IPS DF 19.7 (cell line): ENCODE measurements around the gene PBX4.

Source experiments
- DNase-seq: peaks from one replicate; pipeline ENCODE4 v3.0.0-alpha.2; 2013; ENCODE audit warnings: low read depth, low spot score

The PBX4 gene

GRCh38 chr19:19554074-19555023 is 64.1 kb downstream of the PBX4 start:
- DNase-seq: no peak

GRCh38 chr19:19553670-19554069 is 64.8 kb downstream of the PBX4 start:
- no peak for DNase-seq

GRCh38 chr19:19552798-19553197 is 65.7 kb downstream of the PBX4 start:
- no peak for DNase-seq

- no peak for DNase-seq
Observed at GRCh38 chr19:19551853-19552192, 66.7 kb downstream of the PBX4 start.

DNA sequence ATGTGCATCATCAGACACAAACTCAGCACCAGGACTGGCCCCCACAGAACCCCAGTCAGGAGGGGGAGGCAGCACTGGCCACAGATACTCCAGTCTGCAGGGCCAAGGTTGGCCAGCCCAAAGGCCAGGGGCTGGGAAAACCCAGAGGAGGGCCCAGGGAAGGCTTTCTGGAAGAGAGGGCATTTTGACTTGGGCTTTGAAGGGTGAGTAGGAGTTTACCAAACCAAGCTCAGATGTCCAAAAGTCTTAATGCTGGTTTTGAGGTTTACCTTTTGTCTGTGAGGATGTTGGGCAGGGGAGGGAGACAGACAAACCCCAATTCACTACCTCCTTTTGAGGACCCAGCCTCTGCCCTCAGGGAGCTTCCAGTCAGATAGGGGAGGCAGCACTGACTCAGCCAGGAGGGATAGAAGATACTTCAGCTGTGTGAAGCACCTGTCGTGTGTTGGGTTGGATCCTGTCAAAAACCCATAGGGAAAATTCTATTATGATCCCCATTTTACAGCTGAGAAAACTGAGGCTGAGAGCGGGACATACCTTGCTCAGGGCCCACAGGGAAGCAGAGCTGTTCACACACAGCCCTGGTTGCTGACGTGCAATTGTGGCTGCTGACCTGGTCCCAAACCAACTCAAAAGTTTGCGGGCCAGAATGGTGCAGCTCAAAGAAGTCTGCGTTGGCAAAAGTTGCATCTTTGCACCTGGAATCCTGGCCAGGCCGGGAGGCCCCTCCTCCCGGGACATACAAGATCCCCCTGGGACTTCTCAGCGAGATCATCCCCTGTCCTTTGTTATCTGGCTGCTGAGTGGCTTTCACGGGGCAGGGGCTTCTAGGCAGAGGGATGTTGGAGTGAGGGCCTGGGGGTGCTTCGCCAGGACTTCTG is 67.3 kb downstream of the PBX4 start:
- DNase-seq: no peak

GRCh38 chr19:19550485-19550929 is 68.0 kb downstream of the PBX4 start:
- no peak for DNase-seq

DNA sequence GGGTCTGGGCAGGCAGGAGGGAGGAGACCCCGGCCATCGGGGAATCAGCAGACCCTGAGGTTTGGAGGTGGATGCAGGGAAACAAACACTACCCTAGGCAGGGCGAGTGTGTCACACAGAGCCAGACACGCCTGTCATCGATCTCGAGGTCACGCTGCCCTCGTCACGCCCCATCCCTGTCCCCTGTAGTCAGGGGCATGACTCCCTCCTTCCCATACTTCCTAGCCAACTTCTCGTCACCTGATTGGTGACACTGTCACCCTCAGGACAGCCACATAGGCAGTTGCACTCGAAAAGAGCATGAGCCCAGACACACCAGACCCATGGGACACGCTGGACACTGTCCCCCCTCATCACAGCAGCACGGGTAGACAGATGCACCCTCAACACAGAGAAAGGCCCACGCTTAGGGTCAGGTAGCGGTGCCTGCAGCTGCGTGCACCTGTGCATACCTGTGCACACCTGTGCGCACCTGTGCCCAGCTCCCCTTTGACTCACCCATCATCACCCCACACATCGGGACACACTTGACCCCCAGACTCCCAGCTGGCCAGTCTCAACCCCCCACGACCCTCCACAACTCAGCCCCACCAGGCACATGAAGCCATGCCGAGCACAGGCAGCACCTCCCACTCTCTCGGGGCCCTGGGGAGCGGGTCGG is 68.6 kb downstream of the PBX4 start:
- DNase-seq: no peak

DNA sequence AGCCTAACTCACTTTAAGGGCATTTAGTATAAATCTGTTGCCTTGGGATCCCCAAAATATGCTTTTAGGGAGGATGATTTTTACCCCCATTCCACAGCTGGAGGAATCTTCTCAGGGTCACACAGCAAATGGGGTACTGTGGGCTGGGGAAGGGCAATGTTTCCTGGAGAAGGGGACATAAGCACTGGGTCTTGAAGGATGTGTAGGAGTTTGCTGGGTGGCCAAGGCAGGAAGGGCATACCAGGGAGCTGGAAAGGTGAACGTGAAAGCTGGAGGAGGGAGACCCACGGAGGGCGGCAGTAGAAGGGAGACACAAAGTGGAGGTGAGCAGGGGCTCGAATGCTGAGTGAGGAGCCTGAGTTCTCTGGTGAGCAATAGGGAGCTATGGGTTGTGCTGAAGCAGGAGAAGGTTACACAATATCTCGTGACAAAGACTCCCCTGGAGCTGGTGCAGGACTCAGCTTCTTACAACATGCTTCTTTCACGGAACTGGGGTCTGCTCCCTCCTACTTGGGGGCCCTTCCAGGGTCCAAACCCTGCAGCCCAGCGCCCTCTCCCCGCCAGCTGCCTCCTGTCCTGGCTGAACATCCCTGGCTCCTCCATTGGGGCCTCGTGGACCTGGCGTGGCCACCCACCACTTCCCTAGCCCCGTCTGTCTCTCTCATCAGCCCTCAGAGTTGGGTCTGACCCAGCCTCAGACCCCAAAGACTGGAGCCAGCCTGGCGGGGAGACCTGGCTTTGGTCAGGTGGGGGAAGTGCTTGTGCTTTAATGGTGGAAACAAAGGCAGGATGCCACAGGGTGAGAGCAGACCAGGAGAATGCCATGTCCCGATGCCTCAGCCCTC is 69.3 kb downstream of the PBX4 start:
- no peak for DNase-seq

DNA sequence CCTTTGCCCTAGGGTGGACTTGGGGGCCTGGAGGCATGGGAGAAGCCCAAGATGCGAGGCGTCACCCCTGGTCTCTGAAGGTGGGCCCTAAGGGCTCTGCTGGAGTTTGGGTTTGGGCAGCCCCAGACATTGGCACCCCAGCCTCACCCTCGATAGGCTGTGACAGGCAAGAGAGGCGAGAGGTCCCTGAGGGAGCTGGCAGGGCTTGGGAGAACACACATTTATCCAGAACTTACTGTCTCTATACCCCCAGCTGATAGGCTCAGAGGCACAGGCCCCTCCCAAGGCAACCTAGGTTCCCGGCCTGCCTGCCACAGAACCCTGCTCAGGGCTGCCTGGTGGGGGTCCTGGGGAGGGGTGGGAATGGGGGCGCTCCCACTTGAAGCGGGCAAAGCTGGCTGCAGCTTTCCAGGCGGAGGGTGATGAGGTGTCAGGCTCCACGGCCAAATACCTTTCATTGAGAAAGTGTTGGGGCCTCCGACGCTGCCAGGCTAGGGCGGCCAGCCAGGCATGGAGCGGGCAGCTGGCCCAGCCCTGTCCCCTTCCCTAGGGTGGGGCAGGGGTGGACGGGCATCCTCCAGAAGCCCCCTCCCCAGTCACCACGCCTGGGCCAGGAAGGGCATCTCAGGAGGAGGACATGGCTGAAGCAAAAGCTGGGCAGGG is 70.7 kb downstream of the PBX4 start:
- DNase-seq: no peak

- no peak for DNase-seq
Observed at GRCh38 chr19:19546751-19547162, 71.7 kb downstream of the PBX4 start.

- no peak for DNase-seq
Observed at GRCh38 chr19:19545707-19546106, 72.8 kb downstream of the PBX4 start.

DNA sequence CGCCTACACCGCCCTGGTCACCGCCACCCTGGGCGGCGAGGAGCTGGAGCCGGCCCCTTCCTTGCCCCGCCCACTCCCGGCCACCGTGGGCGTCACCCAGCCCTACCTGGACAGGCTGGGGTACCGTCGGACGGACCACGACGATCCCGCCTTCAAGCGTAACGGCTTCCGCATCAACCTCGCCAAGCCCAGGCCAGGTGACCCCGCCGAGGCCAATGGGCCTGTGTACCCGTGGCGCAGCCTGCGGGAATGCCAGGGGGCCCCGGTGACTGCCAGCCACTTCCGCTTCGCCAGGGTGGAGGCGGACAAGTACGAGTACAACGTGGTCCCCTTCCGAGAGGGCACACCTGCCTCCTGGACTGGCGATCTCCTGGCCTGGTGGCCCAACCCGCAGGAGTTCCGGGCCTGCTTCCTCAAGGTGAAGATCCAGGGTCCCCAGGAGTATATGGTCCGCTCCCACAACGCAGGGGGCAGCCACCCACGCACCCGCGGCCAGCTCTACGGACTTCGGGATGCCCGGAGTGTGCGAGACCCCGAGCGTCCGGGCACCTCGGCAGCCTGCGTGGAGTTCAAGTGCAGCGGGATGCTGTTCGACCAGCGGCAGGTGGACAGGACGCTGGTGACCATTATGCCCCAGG is 73.4 kb downstream of the PBX4 start:
- DNase-seq: no peak

DNA sequence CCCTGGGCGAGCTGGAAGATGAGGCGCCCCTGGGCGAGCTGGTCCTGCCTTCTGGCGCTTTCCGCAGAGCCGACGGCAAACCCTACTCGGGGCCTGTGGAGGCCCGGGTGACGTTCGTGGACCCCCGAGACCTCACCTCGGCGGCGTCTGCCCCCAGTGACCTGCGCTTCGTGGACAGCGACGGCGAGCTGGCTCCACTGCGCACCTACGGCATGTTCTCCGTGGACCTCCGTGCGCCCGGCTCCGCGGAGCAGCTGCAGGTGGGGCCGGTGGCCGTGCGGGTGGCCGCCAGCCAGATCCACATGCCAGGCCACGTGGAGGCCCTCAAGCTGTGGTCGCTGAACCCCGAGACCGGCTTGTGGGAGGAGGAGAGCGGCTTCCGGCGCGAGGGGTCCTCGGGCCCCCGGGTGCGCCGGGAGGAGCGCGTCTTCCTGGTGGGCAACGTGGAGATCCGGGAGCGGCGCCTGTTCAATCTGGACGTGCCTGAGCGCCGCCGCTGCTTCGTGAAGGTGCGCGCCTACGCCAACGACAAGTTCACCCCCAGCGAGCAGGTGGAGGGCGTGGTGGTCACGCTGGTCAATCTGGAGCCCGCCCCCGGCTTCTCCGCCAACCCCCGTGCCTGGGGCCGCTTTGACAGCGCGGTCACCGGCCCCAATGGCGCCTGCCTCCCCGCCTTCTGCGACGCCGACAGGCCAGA is 74.1 kb downstream of the PBX4 start:
- no peak for DNase-seq

GRCh38 chr19:19543640-19544039 is 74.8 kb downstream of the PBX4 start:
- DNase-seq: no peak

- no peak for DNase-seq
Observed at GRCh38 chr19:19543101-19543500, 75.4 kb downstream of the PBX4 start.

GRCh38 chr19:19542507-19542906 is 76.0 kb downstream of the PBX4 start:
- no peak for DNase-seq

GRCh38 chr19:19541616-19542015 is 76.9 kb downstream of the PBX4 start:
- no peak for DNase-seq

GRCh38 chr19:19540715-19541515 is 77.6 kb downstream of the PBX4 start:
- peak; percentile 83 for DNase-seq
